Activated T-helper 2 cell treated with anti-CD3 and anti-CD28 coated beads, Interferon-gamma antibody, Interleukin-2, Interleukin-4, amounts not matched to agents 10 μg/mL and 5 μg/mL and 100 μg/mL, durations not matched to agents 14 hours and 24 hours and 36 hours (primary cell): Measurements from ENCODE around the gene NXPE1. TPM values are rescaled to one million over a fixed set of nuclear protein-coding genes. Genes with fewer than 3 reads are reported as not detected.

ENCODE experiments used
- total RNA-seq: library from RNA; stranded (reverse); gene quantifications from 2 replicates; pipeline ENCODE4 v1.2.3, GENCODE V29; 2022

Gene NXPE1
- total RNA-seq, 1 donor from 2014 or later, result not detected

Other genes starting within 250 kb of the NXPE1 start
- gene C11orf71, start 159.4 kb downstream of the NXPE1 start, total RNA-seq, result 5.8 and 6.3 TPM in 2 replicates
- gene RBM7, start 159.2 kb downstream of the NXPE1 start, total RNA-seq, result 39.4 and 39.6 TPM in 2 replicates
- 94.0 and 98.9 TPM in 2 replicates for gene REXO2, start 120.4 kb downstream of the NXPE1 start, total RNA-seq
- gene NXPE4, start 35.9 kb upstream of the NXPE1 start, total RNA-seq, result not detected in 2 replicates
- gene NXPE2, start 118.6 kb upstream of the NXPE1 start, total RNA-seq, result not detected in 2 replicates